GM21447 (cell line): ENCODE measurements around the gene ALG6.

Experiments
- ATAC-seq: cut with Tn5 transposase; IDR thresholded peaks from one replicate; pipeline ENCODE4 v1.9.1; 2021; ENCODE audit not compliant: unreplicated experiment

The ALG6 gene

DNA sequence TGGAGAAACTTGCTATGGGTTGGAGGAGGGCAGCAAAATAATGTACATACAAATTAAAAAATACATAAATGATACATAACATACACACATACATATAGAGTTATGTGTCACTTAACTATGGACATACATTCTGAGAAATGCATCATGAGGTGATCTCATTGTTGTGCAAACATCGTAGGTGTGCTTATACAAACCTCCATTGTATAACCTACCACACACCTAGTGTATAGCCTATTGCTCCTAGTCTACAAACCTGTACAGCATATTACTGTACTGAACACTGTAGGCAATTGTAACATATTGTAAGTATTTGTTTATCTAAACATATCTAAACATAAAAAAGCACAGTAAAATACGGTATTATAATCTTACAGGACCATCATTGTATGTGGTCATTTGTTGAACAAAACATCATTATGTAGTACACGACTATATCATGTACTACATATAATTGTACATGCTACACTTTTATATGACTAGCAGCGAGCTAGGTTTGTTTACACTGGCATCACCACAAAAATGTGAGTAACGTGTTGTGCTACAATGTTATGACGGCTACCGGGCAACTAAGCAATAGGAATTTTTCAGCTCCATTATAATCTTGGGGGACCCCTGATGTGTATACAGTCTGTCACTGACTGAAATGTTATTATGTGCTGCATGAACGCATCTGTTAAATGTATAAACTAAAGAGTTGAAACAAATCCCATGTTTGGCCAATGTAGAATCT is 120.1 kb downstream of the ALG6 start:
- ATAC-seq: no peak
